HepG2 (cell line): ENCODE measurements around the gene LSM14B. TPM values are rescaled to one million over a fixed set of nuclear protein-coding genes. Genes with fewer than 3 reads are reported as not detected.

ENCODE experiments used
- AGO2 ChIP-seq: fragments of 200-400 bp; formaldehyde crosslinking; optimal IDR thresholded peaks from 2 replicates; pipeline ENCODE3; 2017; ENCODE audit warnings: mild to moderate bottlenecking, low read depth, low read length, moderate library complexity
- CAMTA2 ChIP-seq: sonication (generic); formaldehyde crosslinking; IDR thresholded peaks from 2 replicates; pipeline ENCODE4 v1.4.0; 2020; ENCODE audit warnings: mild to moderate bottlenecking, missing genetic modification reagents, borderline replicate concordance
- HMG20B ChIP-seq: conservative IDR thresholded peaks from 2 replicates; pipeline ENCODE4 v1.6.1; 2016; ENCODE audit warnings: missing genetic modification reagents, missing compliant biosample characterization
- IRF9 ChIP-seq: sonication (generic); formaldehyde crosslinking; IDR thresholded peaks from 2 replicates; pipeline ENCODE4 v1.8.0; 2022; ENCODE audit warnings: missing genetic modification reagents, mild to moderate bottlenecking, borderline replicate concordance
- ISL2 ChIP-seq: sonication (generic); formaldehyde crosslinking; IDR thresholded peaks from 2 replicates; pipeline ENCODE4 v1.5.0; 2020; ENCODE audit warnings: missing genetic modification reagents
- KAT7 ChIP-seq: IDR thresholded peaks from 2 replicates; pipeline ENCODE4 v1.6.1; 2018; ENCODE audit warnings: borderline replicate concordance, missing compliant biosample characterization
- KLF12 ChIP-seq: sonication (generic); formaldehyde crosslinking; IDR thresholded peaks from 2 replicates; pipeline ENCODE4 v1.4.0; 2020; ENCODE audit warnings: missing genetic modification reagents, borderline replicate concordance
- NFYB ChIP-seq: sonication (generic); formaldehyde crosslinking; IDR thresholded peaks from 2 replicates; pipeline ENCODE4 v1.4.0; 2020; ENCODE audit warnings: missing genetic modification reagents
- NRL ChIP-seq: sonication (generic); formaldehyde crosslinking; IDR thresholded peaks from 2 replicates; pipeline ENCODE4 v1.5.0; 2020; ENCODE audit warnings: missing genetic modification reagents, mild to moderate bottlenecking, moderate library complexity, borderline replicate concordance
- PRMT3 ChIP-seq: sonication (generic); formaldehyde crosslinking; IDR thresholded peaks from 2 replicates; pipeline ENCODE4 v1.8.1; 2022; ENCODE audit warnings: low read depth, mild to moderate bottlenecking, moderate library complexity, missing genetic modification reagents, borderline replicate concordance
- RBM22 ChIP-seq: fragments of 200-400 bp; formaldehyde crosslinking; optimal IDR thresholded peaks from 2 replicates; pipeline ENCODE3; 2017; ENCODE audit warnings: mild to moderate bottlenecking, low read length, moderate library complexity
- SOX5 ChIP-seq: IDR thresholded peaks from 2 replicates; pipeline ENCODE4 v1.6.1; 2016; ENCODE audit warnings: borderline replicate concordance
- THAP8 ChIP-seq: sonication (generic); formaldehyde crosslinking; IDR thresholded peaks from 2 replicates; pipeline ENCODE4 v1.5.1; 2020; ENCODE audit warnings: missing genetic modification reagents, mild to moderate bottlenecking, borderline replicate concordance
- ZBTB38 ChIP-seq: sonication (generic); formaldehyde crosslinking; IDR thresholded peaks from 2 replicates; pipeline ENCODE4 v1.5.1; 2020; ENCODE audit warnings: mild to moderate bottlenecking, missing genetic modification reagents
- ZMYM3 ChIP-seq: sonication (generic); formaldehyde crosslinking; IDR thresholded peaks from 2 replicates; pipeline ENCODE4 v1.5.1; 2020; ENCODE audit warnings: mild to moderate bottlenecking, missing genetic modification reagents
- ZNF180 ChIP-seq: sonication (generic); formaldehyde crosslinking; IDR thresholded peaks from 2 replicates; pipeline ENCODE4 v1.4.0; 2020; ENCODE audit warnings: low read depth, missing genetic modification reagents, borderline replicate concordance
- ZNF225 ChIP-seq: sonication (generic); formaldehyde crosslinking; IDR thresholded peaks from 2 replicates; pipeline ENCODE4 v1.4.0; 2020; ENCODE audit warnings: mild to moderate bottlenecking, missing genetic modification reagents
- ZNF263 ChIP-seq: sonication (generic); formaldehyde crosslinking; IDR thresholded peaks from 2 replicates; pipeline ENCODE4 v1.4.0; 2020; ENCODE audit warnings: missing genetic modification reagents
- ZNF34 ChIP-seq: sonication (generic); formaldehyde crosslinking; IDR thresholded peaks from 2 replicates; pipeline ENCODE4 v1.4.0; 2020; ENCODE audit warnings: mild to moderate bottlenecking, missing genetic modification reagents, borderline replicate concordance
- ZNF350 ChIP-seq: sonication (generic); formaldehyde crosslinking; IDR thresholded peaks from 2 replicates; pipeline ENCODE4 v1.4.0; 2020; ENCODE audit warnings: mild to moderate bottlenecking, low read depth, missing genetic modification reagents, borderline replicate concordance
- ZNF383 ChIP-seq: sonication (generic); formaldehyde crosslinking; IDR thresholded peaks from 2 replicates; pipeline ENCODE4 v1.4.0; 2020; ENCODE audit warnings: missing genetic modification reagents, mild to moderate bottlenecking, borderline replicate concordance
- ZNF598 ChIP-seq: sonication (generic); formaldehyde crosslinking; IDR thresholded peaks from 2 replicates; pipeline ENCODE4 v1.5.1; 2020; ENCODE audit warnings: mild to moderate bottlenecking, missing genetic modification reagents, borderline replicate concordance
- ZNF614 ChIP-seq: IDR thresholded peaks from 2 replicates; pipeline ENCODE4 v1.6.1; 2018; ENCODE audit warnings: missing biosample characterization, missing genetic modification reagents, inconsistent platforms, borderline replicate concordance
- ZNF660 ChIP-seq: sonication (generic); formaldehyde crosslinking; IDR thresholded peaks from 2 replicates; pipeline ENCODE4 v1.5.1; 2020; ENCODE audit warnings: mild to moderate bottlenecking, low read depth, missing genetic modification reagents, borderline replicate concordance
- ZNF687 ChIP-seq: sonication (generic); formaldehyde crosslinking; IDR thresholded peaks from 2 replicates; pipeline ENCODE4 v1.5.1; 2020; ENCODE audit warnings: mild to moderate bottlenecking, missing genetic modification reagents, moderate library complexity
- ZNF891 ChIP-seq: sonication (generic); formaldehyde crosslinking; IDR thresholded peaks from 2 replicates; pipeline ENCODE4 v1.5.0; 2020; ENCODE audit warnings: mild to moderate bottlenecking, missing genetic modification reagents
- ZSCAN25 ChIP-seq: sonication (generic); formaldehyde crosslinking; IDR thresholded peaks from 2 replicates; pipeline ENCODE4 v1.8.0; 2022; ENCODE audit warnings: mild to moderate bottlenecking, missing genetic modification reagents
- polyA plus RNA-seq, 8 experiments: library from polyadenylated mRNA; depleted of rRNA in 3 of 8; stranded (reverse) in 7 of 8; unstranded in 1 of 8; fragments of >200 nt; fragmentation: Illumina TruSeq in 4 of 8; extraction: Trizol in 4 of 8; gene quantifications; 2 replicates each; pipeline versions ENCODE4 v1.2.1 to v1.2.3, GENCODE V29; 2011 to 2016; ENCODE audit warnings: low read depth in 4 of 8, missing spikeins in 1 of 8, mixed read lengths in 1 of 8; ENCODE audit not compliant: insufficient read depth in 1 of 8
- total RNA-seq, 5 experiments: library from RNA; depleted of rRNA; stranded (reverse); fragments of >200 nt; fragmentation: Illumina TruSeq; extraction: Trizol; gene quantifications; 2 replicates each; pipeline ENCODE4 v1.2.3, GENCODE V29; 2016; ENCODE audit warnings: low read depth in 1 of 5

LSM14B gene
- total and polyA plus RNA-seq, 2 of the 13 experiments (the other 11 are each of a cell fraction or from before 2014, with no cell fraction given), result 43.3 to 79.2 TPM

- no peak for TF ChIP-seq THAP8 (CRISPR knock-in tag)
- 0 out of 2 replicates have a peak, but pooled peaks have one; percentile 0 for TF ChIP-seq PRMT3
- no peak for TF ChIP-seq HMG20B (CRISPR knock-in tag)
- no peak for TF ChIP-seq KLF12 (CRISPR knock-in tag)
- TF ChIP-seq ZNF891 (CRISPR knock-in tag), result 0 out of 2 replicates have a peak, but pooled peaks have one; percentile 27
- TF ChIP-seq ZBTB38 (CRISPR knock-in tag), result 0 out of 2 replicates have a peak, but pooled peaks have one; percentile 39
- no peak for TF ChIP-seq ZNF263 (CRISPR knock-in tag)
- no peak for TF ChIP-seq ZNF660 (CRISPR knock-in tag)
- no peak for TF ChIP-seq ZSCAN25 (CRISPR knock-in tag)
- no peak for TF ChIP-seq ZNF614 (CRISPR knock-in tag)
- TF ChIP-seq CAMTA2 (CRISPR knock-in tag), result no peak
- TF ChIP-seq ISL2 (CRISPR knock-in tag), result no peak
- no peak for TF ChIP-seq KAT7
- no peak for TF ChIP-seq ZNF34 (CRISPR knock-in tag)
- TF ChIP-seq ZMYM3 (CRISPR knock-in tag), result no peak
- peak; percentile 29; the same call in 1 of the 2 replicates for TF ChIP-seq ZNF687 (CRISPR knock-in tag)
- no peak for TF ChIP-seq ZNF350
- no peak for TF ChIP-seq SOX5
- TF ChIP-seq ZNF180 (CRISPR knock-in tag), result no peak
- peak; percentile 71 for TF ChIP-seq RBM22
- TF ChIP-seq ZNF225 (CRISPR knock-in tag), result 0 out of 2 replicates have a peak, but pooled peaks have one; percentile 29
- peak; percentile 86 for TF ChIP-seq AGO2
- TF ChIP-seq ZNF598 (CRISPR knock-in tag), result 0 out of 2 replicates have a peak, but pooled peaks have one; percentile 20
- TF ChIP-seq NRL, result 0 out of 2 replicates have a peak, but pooled peaks have one; percentile 22
- no peak for TF ChIP-seq ZNF383
- TF ChIP-seq NFYB, result no peak
- no peak for TF ChIP-seq IRF9
Observed at GRCh38 chr20:62139636-62140035, 17.4 kb downstream of the LSM14B start (continued).
